Measurements from ENCODE around the gene SDK1. TPM values are rescaled to one million over a fixed set of nuclear protein-coding genes. Genes with fewer than 3 reads are reported as not detected.
"Not testable (repeated sequence)": the region's sequence is repeated elsewhere in the genome, so short reads cannot be mapped to it uniquely, and the experiment has no call there.

SDK1 gene
- total RNA-seq, 1 donor from 2014 or later = 16.7 TPM

DNA sequence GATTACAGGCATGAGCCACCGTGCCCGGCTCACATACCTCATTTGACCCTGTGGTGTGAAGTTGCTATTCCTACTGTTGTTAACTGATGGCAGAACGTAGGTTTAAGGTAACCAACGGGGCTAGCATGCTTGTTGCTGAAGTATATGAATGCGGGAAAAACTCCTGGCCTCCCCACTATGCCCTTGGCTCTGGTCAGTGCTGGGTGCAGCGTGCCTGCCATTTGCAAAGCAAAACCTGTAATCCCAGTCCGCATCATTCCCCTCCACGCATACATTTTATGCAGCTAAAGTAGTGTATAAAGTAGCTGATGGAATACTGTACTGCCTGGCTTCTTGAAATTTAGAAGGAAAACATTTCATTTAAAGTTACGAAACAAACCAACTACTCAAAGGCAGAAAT lies 273.3 kb downstream of the SDK1 start:
- H3K9me3 ChIP-seq = no peaks in the 10 kb centered on the region

DNA sequence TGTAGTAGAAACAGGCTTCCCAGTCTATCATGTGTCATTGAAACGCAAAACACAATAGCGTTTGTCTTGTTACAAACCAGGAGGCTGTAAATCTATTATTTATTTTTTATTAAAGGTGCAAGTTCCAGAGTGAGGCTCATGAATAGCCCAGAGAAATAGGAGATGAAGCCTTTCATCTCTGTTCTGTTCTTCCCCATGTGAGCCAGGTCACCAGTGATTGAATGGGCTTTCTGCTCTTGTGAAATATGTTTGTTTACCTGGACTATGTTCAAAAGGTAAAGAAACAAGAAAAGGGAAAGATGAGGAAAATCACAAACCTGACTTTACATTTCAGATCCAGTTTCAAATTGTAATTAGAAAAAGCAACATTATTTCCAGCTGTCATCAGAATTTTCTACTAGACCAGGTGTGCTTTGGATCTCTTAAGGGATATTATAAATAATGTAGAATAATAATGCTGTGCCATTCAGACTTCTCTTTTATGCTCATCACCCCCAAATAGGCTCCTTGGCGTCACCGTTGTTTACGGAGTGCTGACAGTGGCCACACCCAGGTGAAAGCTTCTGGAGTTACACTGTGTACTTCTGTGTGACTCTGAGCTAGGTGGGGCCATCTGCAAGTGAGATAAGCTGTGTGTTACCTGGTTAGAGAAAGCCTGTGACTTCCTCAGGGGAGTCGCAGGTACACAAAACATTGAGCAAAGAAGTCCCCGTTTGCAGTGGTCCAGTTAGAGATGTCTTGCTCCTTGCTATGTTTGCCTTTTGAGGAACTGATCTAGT lies 274.9 kb downstream of the SDK1 start:
- H3K4me3 ChIP-seq = no peak overlapping the region
- no peaks in the 10 kb centered on the region for H3K27me3 ChIP-seq
- no peak overlapping the region for H3K27ac ChIP-seq
- no peaks in the 10 kb centered on the region for H3K9me3 ChIP-seq
- DNase-seq (ENCODE audit: extremely low spot score in 2 of 2) = no peak
- intact Hi-C loops (cut with DNase I) = no loop called here
- no peaks in the 10 kb centered on the region for H3K4me1 ChIP-seq
- TF ChIP-seq, protein P1, sequence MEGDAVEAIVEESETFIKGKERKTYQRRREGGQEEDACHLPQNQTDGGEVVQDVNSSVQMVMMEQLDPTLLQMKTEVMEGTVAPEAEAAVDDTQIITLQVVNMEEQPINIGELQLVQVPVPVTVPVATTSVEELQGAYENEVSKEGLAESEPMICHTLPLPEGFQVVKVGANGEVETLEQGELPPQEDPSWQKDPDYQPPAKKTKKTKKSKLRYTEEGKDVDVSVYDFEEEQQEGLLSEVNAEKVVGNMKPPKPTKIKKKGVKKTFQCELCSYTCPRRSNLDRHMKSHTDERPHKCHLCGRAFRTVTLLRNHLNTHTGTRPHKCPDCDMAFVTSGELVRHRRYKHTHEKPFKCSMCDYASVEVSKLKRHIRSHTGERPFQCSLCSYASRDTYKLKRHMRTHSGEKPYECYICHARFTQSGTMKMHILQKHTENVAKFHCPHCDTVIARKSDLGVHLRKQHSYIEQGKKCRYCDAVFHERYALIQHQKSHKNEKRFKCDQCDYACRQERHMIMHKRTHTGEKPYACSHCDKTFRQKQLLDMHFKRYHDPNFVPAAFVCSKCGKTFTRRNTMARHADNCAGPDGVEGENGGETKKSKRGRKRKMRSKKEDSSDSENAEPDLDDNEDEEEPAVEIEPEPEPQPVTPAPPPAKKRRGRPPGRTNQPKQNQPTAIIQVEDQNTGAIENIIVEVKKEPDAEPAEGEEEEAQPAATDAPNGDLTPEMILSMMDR (IDR thresholded peaks at IDR 0.05) = no peak
- TF ChIP-seq POLR2AphosphoS5 (IDR thresholded peaks at IDR 0.05; ENCODE audit: insufficient read depth in 1 of 2, low read depth in 1 of 2) (no peak), POLR2A (IDR thresholded peaks at IDR 0.05) (no peak)
- H3K36me3 ChIP-seq = no peaks in the 10 kb centered on the region

More for the DNA sequence above, 273.3 kb downstream of the SDK1 start:
- Histone ChIP-seq H3K4me3 (no peak overlapping the region), H3K4me1 (no peaks in the 10 kb centered on the region), H3K36me3 (no peaks in the 10 kb centered on the region), H3K27ac (no peak overlapping the region), H3K27me3 (no peaks in the 10 kb centered on the region)
- DNase-seq (ENCODE audit: extremely low spot score in 2 of 2) = no peak
- no peak for TF ChIP-seq POLR2A (IDR thresholded peaks at IDR 0.05)
- TF ChIP-seq POLR2AphosphoS5 (IDR thresholded peaks at IDR 0.05; ENCODE audit: insufficient read depth in 1 of 2, low read depth in 1 of 2) = no peak
- TF ChIP-seq, protein P1 (IDR thresholded peaks at IDR 0.05) = no peak
- intact Hi-C loops (cut with DNase I) = no loop called here

DNA sequence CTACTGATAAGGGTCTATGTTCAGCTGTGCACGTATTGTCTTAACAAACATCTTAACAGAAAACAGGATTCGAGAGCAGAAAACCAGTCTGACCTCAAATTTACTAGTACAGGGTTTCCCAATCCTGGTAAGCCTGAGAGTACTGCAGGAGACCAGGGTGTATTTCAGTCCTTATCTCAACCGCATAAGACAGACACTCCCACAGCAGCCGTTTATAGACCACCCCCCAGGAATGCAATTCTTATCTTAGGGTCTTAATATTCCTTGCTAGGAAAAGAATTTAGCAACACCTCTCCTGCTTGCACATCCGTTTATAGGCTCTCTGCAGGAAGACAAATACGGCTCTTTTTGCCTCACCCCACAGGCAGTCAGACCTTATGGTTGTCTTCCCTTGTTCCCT lies 277.3 kb downstream of the SDK1 start:
- no peaks in the 10 kb centered on the region for H3K9me3 ChIP-seq

DNA sequence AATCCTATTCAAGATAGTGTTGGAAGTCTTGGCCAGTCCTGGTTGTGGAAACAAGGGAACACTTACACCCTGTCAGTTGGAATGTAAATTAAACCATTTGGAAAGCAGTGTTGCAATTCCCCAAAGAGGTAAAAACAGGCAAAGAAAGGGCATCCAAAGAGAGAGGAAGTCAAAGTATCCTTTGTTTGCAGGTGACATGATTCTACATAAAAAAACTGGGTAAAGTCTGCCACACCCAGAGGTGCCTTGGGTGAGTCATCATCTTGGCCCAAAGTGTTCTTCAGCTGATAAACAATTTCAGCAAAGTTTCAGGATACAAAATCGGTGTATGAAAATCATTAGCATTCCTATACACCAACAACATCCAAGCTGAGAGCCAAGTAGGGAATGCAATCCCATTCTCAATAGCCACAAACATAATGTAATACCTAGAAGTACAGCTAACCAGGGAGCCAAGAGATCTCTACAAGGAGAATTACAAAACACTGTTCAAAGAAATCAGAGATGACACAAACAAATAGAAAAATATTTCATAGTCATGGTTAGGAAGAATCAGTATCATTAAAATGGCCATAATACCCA lies 278.7 kb downstream of the SDK1 start:
- no peaks in the 10 kb centered on the region for H3K9me3 ChIP-seq
- H3K4me1 ChIP-seq = no peaks in the 10 kb centered on the region

More for the DNA sequence above, 277.3 kb downstream of the SDK1 start:
- TF ChIP-seq POLR2AphosphoS5 (IDR thresholded peaks at IDR 0.05; ENCODE audit: insufficient read depth in 1 of 2, low read depth in 1 of 2) = no peak
- TF ChIP-seq, protein P1 (IDR thresholded peaks at IDR 0.05) = no peak
- no peak for TF ChIP-seq POLR2A (IDR thresholded peaks at IDR 0.05)
- no peaks in the 10 kb centered on the region for H3K4me1 ChIP-seq
- no peak overlapping the region for H3K27ac ChIP-seq
- no peaks in the 10 kb centered on the region for H3K36me3 ChIP-seq
- no peak for DNase-seq (ENCODE audit: extremely low spot score in 2 of 2)
- intact Hi-C loops (cut with DNase I) = no loop called here
- no peaks in the 10 kb centered on the region for H3K27me3 ChIP-seq
- no peak overlapping the region for H3K4me3 ChIP-seq

DNA sequence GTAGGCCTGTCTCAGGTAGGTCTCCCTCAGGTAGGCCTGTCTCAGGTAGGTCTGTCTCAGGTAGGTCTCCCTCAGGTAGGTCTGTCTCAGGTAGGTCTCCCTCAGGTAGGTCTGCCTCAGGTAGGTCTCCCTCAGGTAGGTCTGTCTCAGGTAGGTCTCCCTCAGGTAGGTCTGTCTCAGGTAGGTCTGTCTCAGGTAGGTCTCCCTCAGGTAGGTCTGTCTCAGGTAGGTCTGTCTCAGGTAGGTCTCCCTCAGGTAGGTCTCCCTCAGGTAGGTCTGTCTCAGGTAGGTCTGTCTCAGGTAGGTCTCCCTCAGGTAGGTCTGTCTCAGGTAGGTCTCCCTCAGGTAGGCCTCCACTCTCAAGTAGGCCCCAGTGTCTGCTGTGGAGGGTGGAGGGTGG lies 281.1 kb downstream of the SDK1 start:
- H3K4me3 ChIP-seq; H3K27ac ChIP-seq; H3K27me3 ChIP-seq; H3K4me1 ChIP-seq; intact Hi-C loops (cut with DNase I); H3K9me3 ChIP-seq; DNase-seq (ENCODE audit: extremely low spot score in 2 of 2); H3K36me3 ChIP-seq: not testable (repeated sequence)

More for the DNA sequence above, 278.7 kb downstream of the SDK1 start:
- Histone ChIP-seq H3K36me3 (no peaks in the 10 kb centered on the region), H3K4me3 (no peak overlapping the region), H3K27me3 (no peaks in the 10 kb centered on the region), H3K27ac (no peak overlapping the region)
- intact Hi-C loops (cut with DNase I) = no loop called here
- no peak for DNase-seq (ENCODE audit: extremely low spot score in 2 of 2)
- TF ChIP-seq POLR2A (IDR thresholded peaks at IDR 0.05) = no peak
- no peak for TF ChIP-seq POLR2AphosphoS5 (IDR thresholded peaks at IDR 0.05; ENCODE audit: insufficient read depth in 1 of 2, low read depth in 1 of 2)
- TF ChIP-seq, protein P1 (IDR thresholded peaks at IDR 0.05) = no peak

All from vagina (tissue), 2 donors.